AG09309 (cell line): ENCODE data around the gene PTPRE.

ENCODE experiments used
- DNase-seq: peaks from one replicate; pipeline ENCODE4 v3.0.0-alpha.2; 2010; ENCODE audit warnings: low read depth
- H3K4me3 ChIP-seq: 2 replicates; pipeline ENCODE4 v1.5.1; 2011; ENCODE audit warnings: mild to moderate bottlenecking, low read depth, low read length, moderate library complexity; ENCODE audit not compliant: control insufficient read depth
- TF ChIP-seq, protein P1 (sequence below): IDR thresholded peaks from 2 replicates; pipeline ENCODE4 v1.5.1; 2011; ENCODE audit warnings: mild to moderate bottlenecking, low read depth, low read length, inconsistent platforms; ENCODE audit not compliant: insufficient read depth, control insufficient read depth; ENCODE audit errors: missing control alignments

PTPRE gene

DNA sequence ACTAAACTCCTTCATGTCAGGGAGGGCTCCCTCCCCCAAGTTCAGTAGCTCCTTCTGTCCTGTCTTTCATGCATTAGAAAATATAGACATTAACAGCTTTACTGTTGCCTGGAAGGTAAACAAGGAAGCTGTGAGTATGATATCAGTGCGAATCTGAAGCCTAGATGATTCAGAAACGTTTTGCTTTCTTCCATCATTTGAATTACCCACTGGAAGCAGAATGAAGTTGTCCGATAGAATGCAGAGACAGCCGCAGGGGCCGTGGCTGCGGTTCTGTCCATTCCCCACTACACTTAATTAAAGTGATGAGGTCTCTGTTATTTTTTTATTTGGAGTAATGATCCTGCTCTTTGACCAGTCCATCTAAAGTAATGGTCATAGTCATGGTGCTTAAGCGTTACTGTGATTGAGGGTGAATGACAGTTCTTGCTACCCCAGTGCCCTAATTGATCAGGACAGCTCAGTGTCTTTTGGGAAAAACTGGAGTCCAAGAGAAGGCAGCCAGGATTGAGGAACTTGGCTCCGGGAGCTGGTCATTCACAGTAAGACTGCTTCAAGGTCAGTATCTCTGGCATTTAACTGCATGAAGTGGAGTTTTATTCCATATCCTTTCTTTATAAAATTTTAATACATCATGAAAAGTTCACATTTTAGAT, 69.9 kb downstream of the PTPRE start:
- H3K4me3 ChIP-seq: no peak overlapping the region
- TF ChIP-seq, protein P1, sequence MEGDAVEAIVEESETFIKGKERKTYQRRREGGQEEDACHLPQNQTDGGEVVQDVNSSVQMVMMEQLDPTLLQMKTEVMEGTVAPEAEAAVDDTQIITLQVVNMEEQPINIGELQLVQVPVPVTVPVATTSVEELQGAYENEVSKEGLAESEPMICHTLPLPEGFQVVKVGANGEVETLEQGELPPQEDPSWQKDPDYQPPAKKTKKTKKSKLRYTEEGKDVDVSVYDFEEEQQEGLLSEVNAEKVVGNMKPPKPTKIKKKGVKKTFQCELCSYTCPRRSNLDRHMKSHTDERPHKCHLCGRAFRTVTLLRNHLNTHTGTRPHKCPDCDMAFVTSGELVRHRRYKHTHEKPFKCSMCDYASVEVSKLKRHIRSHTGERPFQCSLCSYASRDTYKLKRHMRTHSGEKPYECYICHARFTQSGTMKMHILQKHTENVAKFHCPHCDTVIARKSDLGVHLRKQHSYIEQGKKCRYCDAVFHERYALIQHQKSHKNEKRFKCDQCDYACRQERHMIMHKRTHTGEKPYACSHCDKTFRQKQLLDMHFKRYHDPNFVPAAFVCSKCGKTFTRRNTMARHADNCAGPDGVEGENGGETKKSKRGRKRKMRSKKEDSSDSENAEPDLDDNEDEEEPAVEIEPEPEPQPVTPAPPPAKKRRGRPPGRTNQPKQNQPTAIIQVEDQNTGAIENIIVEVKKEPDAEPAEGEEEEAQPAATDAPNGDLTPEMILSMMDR: no peak
- no peak for DNase-seq

DNA sequence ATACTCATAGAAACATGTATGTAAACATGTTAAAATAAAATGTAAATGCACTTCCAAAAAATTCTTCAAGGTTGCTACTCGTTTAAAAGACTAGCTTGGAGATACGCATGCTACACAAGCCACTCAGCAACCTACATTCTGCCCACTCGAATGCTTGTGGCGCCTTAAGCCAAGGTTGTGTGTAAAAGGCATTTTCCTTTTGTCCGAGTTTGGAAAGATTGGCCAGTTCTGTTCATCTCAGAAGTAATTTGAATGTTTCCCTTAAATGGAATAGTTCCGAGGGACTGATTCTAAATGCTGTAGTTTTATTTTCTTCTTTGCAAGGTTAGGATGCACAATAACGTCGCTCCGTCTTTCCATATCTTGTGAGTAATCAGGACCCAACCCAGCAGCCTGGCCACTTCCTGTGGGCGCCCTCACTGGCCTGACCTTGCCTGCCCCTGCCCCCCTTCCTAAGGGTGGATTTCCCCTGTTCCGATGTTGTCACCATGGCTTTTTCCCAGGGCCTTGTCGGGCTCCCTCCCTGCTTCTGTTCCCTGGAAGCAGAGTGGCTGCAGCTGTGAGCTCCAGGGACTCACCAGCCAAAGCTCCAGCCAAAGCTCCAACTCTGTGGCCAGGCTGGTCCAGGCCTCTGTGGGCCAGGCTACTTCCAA, 70.6 kb downstream of the PTPRE start:
- TF ChIP-seq, protein P1: no peak
- H3K4me3 ChIP-seq: peak overlapping the region; percentile 25; the same call in 1 of the 2 replicates
- peak; percentile 23 for DNase-seq

DNA sequence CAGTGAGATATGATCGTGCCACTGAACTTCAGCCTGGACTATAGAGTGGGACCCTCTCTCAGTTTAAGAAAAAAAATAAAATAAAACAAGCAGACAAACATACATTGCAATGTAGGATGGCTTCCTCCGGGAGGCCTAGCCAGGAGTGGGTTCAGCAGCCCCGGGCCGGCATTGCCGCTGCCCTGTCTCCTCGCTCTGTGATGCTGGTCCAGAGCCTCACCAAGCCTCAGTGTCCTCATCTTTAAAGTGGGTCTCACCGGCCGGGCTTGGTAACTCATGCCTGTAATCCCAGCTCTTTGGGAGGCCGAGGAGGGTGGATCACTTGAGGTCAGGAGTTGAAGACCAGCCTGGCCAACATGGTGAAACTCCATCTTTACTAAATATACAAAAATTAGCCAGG, 71.6 kb downstream of the PTPRE start:
- TF ChIP-seq, protein P1: no peak

DNA sequence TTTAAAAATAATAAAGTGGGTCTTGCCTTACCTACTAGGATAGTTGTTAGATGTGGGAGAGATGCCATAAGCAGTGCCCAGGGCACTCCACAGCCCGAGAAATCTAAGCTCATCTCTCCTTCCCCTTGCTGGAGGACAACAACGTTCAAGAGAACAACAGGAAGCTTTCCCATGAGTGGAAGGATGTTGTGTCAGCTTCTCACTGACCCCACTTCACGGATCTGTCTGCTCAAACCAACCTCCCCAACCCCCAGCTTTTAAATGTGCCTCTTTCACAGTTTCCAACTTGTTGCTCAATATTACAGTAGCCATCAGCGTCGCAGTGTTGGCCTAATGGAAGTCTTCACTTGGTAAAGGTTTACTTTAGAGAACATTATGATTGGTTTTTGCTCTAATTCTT, 72.1 kb downstream of the PTPRE start:
- DNase-seq: no peak
- H3K4me3 ChIP-seq: no peak overlapping the region
- TF ChIP-seq, protein P1: no peak

More for the DNA sequence above, 71.6 kb downstream of the PTPRE start:
- DNase-seq: no peak
- H3K4me3 ChIP-seq: no peak overlapping the region

DNA sequence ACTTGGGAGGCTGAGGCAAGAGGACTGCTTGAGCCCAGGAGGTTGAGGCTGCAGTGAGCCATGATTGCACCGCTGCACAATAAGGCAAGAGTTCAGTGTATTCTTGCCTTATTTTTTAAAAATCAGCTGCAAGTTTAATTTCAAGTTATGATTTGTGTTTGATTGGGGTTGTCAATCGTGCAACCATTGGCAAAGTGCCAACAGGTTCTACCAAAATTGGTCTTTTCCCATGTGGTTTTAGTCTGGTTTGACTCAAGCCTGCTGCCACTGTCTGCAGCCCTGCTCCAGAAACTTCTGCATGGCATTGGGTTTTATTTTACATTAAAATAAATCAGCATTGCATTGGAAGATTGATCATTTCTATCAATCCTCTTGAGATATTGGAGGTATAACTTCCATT, 72.7 kb downstream of the PTPRE start:
- H3K4me3 ChIP-seq: no peak overlapping the region
- TF ChIP-seq, protein P1: no peak
- DNase-seq: no peak

DNA sequence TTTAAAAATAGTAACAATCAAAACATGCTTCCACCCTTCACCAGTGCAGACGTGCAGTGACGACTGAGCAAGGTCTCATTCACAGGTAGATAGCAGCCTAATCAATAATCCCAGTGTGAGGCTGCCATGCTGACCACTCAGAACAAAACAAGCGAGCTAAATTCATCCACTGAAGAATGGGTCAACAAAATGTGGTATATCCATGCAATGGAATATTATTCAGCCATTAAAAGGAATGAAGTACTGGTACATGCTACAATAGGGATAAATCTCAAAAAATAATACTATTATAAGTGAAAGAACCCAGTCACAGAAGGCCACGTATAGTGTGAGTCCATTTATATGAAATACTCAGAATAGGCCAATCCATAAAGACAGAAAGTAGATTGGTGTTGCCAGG, 74.0 kb downstream of the PTPRE start:
- DNase-seq: no peak
- TF ChIP-seq, protein P1: no peak
- no peak overlapping the region for H3K4me3 ChIP-seq

DNA sequence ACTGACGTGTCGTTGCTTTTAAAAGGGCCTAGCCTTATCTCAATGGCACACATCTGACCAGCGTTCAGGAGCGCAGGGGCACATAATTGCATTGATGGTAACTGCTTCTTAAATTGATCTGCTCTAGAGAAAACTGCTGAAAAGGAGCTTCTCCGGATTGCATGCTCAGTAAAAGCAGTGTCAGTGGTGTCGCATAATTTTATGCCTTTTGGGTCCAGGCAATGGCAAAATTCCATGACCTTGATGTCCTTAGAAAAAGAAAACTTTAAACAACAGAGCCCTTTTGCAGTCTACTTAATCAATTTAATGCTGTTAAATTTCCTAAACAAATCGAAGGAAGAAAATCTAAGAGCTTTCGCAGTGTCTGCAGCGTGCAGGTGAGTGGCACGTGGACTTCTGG, 75.7 kb downstream of the PTPRE start:
- no peak overlapping the region for H3K4me3 ChIP-seq
- no peak for DNase-seq
- TF ChIP-seq, protein P1: no peak
